K562 (cell line): ENCODE data around the gene NTRK2. TPM values are rescaled to one million over a fixed set of nuclear protein-coding genes. Genes with fewer than 3 reads are reported as not detected.
A peak's percentile ranks its signal among the peaks of the same experiment; 100 is the strongest.

Source experiments
- ATAC-seq: fragments of 200-7000 bp; cut with Tn5 transposase; 3 replicates; pipeline ENCODE4 v1.9.1; 2020; ENCODE audit warnings: moderate library complexity
- Bru-seq: library from RNA; stranded (reverse); fragments of 400-500 nt; gene quantifications from one replicate; lab custom pipeline; 2021; lab: Mats Ljungman, UMichigan
- BruChase-seq, 2 experiments: library from RNA; stranded (reverse); fragments of 400-500 nt; gene quantifications; one replicate each; lab custom pipeline; 2021; lab: Mats Ljungman, UMichigan
- BruUV-seq: library from RNA; stranded (reverse); fragments of 400-500 nt; replicated peaks from 2 replicates; lab custom pipeline; 2021; lab: Mats Ljungman, UMichigan
- CTCF ChIA-PET: fragments of 300-600 bp; formaldehyde crosslinking; extraction: SDS; loops from one replicate; lab custom pipeline; 2021; ENCODE audit warnings: low intra/inter-chr PET ratio; lab: Yijun Ruan, JAX
- POLR2A ChIA-PET: fragments of 300-600, 350-650 bp; sonication (Branson Sonifier 250); formaldehyde crosslinking; extraction: SDS; loops from one replicate; lab custom pipeline; 2021; ENCODE audit warnings: antibody characterized with exemption, inconsistent platforms; lab: Yijun Ruan, JAX
- DNase-seq, 4 experiments: peaks; one replicate each; pipeline versions ENCODE4 v3.0.0 to v3.0.0-alpha.2; 2011 to 2018; ENCODE audit warnings: low spot score in 3 of 4, mixed read lengths in 3 of 4; ENCODE audit errors: extremely low read depth in 1 of 4
- FAIRE-seq: peaks from 2 replicates; lab custom pipeline; 2011; peaks lifted over from hg19 to GRCh38; lab: Jason Lieb, UNC
- H2AFZ ChIP-seq: 2 replicates; pipeline ENCODE4 v1.6.0; 2011; ENCODE audit warnings: low read depth, low read length, control low read depth, inconsistent platforms
- H3K27ac ChIP-seq: fragments of 200-600 bp; 3 replicates; pipeline ENCODE4 v1.8.0; 2011; ENCODE audit warnings: low read depth, mild to moderate bottlenecking, control low read depth, inconsistent platforms, low read length, moderate library complexity, mixed read lengths; ENCODE audit errors: extremely low read depth
- H3K27me3 ChIP-seq, 2 experiments: fragments of 300-600 bp in 1 of 2; 2 replicates in 1 of 2; 3 replicates in 1 of 2; pipeline versions ENCODE4 v1.6.0 to v1.8.0; 2011; ENCODE audit warnings: inconsistent platforms in 2 of 2, low read length in 2 of 2, mild to moderate bottlenecking in 1 of 2, mixed read lengths in 1 of 2, moderate library complexity in 1 of 2; ENCODE audit not compliant: control insufficient read depth in 2 of 2, insufficient read depth in 2 of 2
- H3K36me3 ChIP-seq: fragments of 300-600 bp; 3 replicates; pipeline ENCODE4 v1.8.0; 2011; ENCODE audit warnings: mild to moderate bottlenecking, low read length, inconsistent platforms; ENCODE audit not compliant: control insufficient read depth, insufficient read depth
- H3K4me1 ChIP-seq, 2 experiments: fragments of 200-600 bp in 1 of 2; replicated peaks in 1 of 2; 2 replicates in 1 of 2; 3 replicates in 1 of 2; pipeline versions ENCODE4 v1.5.1 to v1.8.0; 2011; ENCODE audit warnings: inconsistent platforms in 2 of 2, low read length in 2 of 2, mild to moderate bottlenecking in 1 of 2, mixed read lengths in 1 of 2, moderate library complexity in 1 of 2; ENCODE audit not compliant: control insufficient read depth in 2 of 2, insufficient read depth in 2 of 2
- H3K4me2 ChIP-seq: 2 replicates; pipeline ENCODE4 v1.6.1; 2011; ENCODE audit warnings: low read length, control low read depth, inconsistent platforms, mixed read lengths; ENCODE audit not compliant: insufficient read depth
- H3K4me3 ChIP-seq: fragments of 200-600 bp; sonication (generic), shearing (Covaris generic); 2 replicates; pipeline ENCODE4 v1.5.1; 2016; ENCODE audit warnings: control low read depth, inconsistent platforms
- H3K79me2 ChIP-seq: fragments of 200-600 bp; 3 replicates; pipeline ENCODE4 v1.8.0; 2011; ENCODE audit warnings: low read length, inconsistent platforms; ENCODE audit not compliant: control insufficient read depth, insufficient read depth
- H3K9ac ChIP-seq, 2 experiments: 2 replicates each; pipeline versions ENCODE4 v1.6.0 to v1.6.1; 2011; ENCODE audit warnings: low read depth in 2 of 2, low read length in 2 of 2, control low read depth in 1 of 2, inconsistent platforms in 1 of 2, mild to moderate bottlenecking in 1 of 2, mixed read lengths in 1 of 2; ENCODE audit not compliant: insufficient read depth in 1 of 2
- H3K9me1 ChIP-seq: one replicate; pipeline ENCODE4 v1.6.0; 2011; ENCODE audit warnings: inconsistent platforms, mild to moderate bottlenecking, low read length, moderate library complexity; ENCODE audit not compliant: control insufficient read depth, insufficient read depth
- H3K9me3 ChIP-seq: replicated peaks from 2 replicates; pipeline ENCODE4 v1.5.1; 2011; ENCODE audit warnings: low read depth, low read length, inconsistent platforms; ENCODE audit not compliant: control insufficient read depth, insufficient read depth
- H4K20me1 ChIP-seq: replicated peaks from 2 replicates; pipeline ENCODE4 v1.6.1; 2011; ENCODE audit warnings: low read length, inconsistent platforms, mixed read lengths; ENCODE audit not compliant: control insufficient read depth, insufficient read depth
- CXXC5 ChIP-seq: fragments of 250-450 bp; sonication (Bioruptor Pico); IDR thresholded peaks from 2 replicates; pipeline ENCODE4 v1.8.0; 2022; ENCODE audit warnings: inconsistent platforms, mild to moderate bottlenecking, moderate library complexity
- HMG20B ChIP-seq: fragments of 250-450 bp; sonication (Bioruptor Pico); IDR thresholded peaks from 2 replicates; pipeline ENCODE4 v1.5.0; 2021; ENCODE audit warnings: mild to moderate bottlenecking
- KAT2B ChIP-seq: IDR thresholded peaks from one replicate; pipeline ENCODE4 v1.6.1; 2012; ENCODE audit warnings: low read depth, mild to moderate bottlenecking, control low read depth, inconsistent platforms, low read length, moderate library complexity
- PHF21A ChIP-seq: fragments of 450-650 bp; IDR thresholded peaks from 2 replicates; pipeline ENCODE4 v1.6.1; 2017; ENCODE audit warnings: low read depth, borderline replicate concordance
- PHTF2 ChIP-seq: fragments of 250-450 bp; sonication (Bioruptor Pico); IDR thresholded peaks from 2 replicates; pipeline ENCODE4 v1.5.0; 2021; ENCODE audit warnings: mild to moderate bottlenecking
- SIN3A ChIP-seq, 2 experiments: fragments of 150-350 bp in 1 of 2; IDR thresholded peaks; 2 replicates each; pipeline ENCODE4 v1.6.1; 2011 to 2016; ENCODE audit warnings: borderline replicate concordance in 2 of 2, low read depth in 2 of 2, low read length in 2 of 2, mild to moderate bottlenecking in 2 of 2, moderate library complexity in 2 of 2; ENCODE audit not compliant: control insufficient read depth in 1 of 2
- SRSF7 ChIP-seq: fragments of 200-400 bp; formaldehyde crosslinking; optimal IDR thresholded peaks from 2 replicates; pipeline ENCODE3; 2017; ENCODE audit warnings: mild to moderate bottlenecking, low read depth, low read length
- TRIM24 ChIP-seq, 2 experiments: fragments of 450-650 bp; IDR thresholded peaks; 2 replicates each; pipeline ENCODE4 v1.6.1; 2016
- ZBTB7A ChIP-seq: IDR thresholded peaks from 2 replicates; pipeline ENCODE4 v1.6.1; 2011; ENCODE audit warnings: low read depth, mild to moderate bottlenecking, low read length, moderate library complexity, borderline replicate concordance; ENCODE audit not compliant: control insufficient read depth
- ZNF232 ChIP-seq: sonication (generic); formaldehyde crosslinking; IDR thresholded peaks from 2 replicates; pipeline ENCODE4 v1.8.0; 2022; ENCODE audit warnings: mild to moderate bottlenecking, missing genetic modification reagents
- WGBS: fragments of 100-300 bp; shearing (Covaris generic); methylation state at CpG from one replicate; pipeline ENCODE4 v1.1.6; 2016; ENCODE audit warnings: low coverage, mixed read lengths; ENCODE audit not compliant: insufficient coverage; ENCODE audit errors: missing lambda C conversion rate; 5-methylcytosine and 5-hydroxymethylcytosine counted together
- in situ Hi-C: fragments of 300-500 bp; cut with MboI; formaldehyde crosslinking; loops from 4 replicates; pipeline ENCODE4 v1.15.0; 2018; ENCODE audit warnings: inconsistent platforms, mixed read lengths
- intact Hi-C: fragments of 100-400 bp; cut with micrococcal nuclease; formaldehyde crosslinking; loops from 2 replicates; pipeline ENCODE4 v1.14.2; 2022
- long read RNA-seq, 3 experiments: library from polyadenylated mRNA in 2 of 3; library from RNA in 1 of 3; unstranded in 2 of 3; stranded (forward) in 1 of 3; transcript quantifications; one replicate each; pipeline ENCODE4 v2.0.0, GENCODE V29; 2019 to 2022
- polyA minus RNA-seq, 3 experiments: library from RNA; depleted of rRNA, polyadenylated mRNA; stranded (reverse); fragments of >200 nt; gene quantifications; 2 replicates each; pipeline ENCODE4 v1.2.3, GENCODE V29; 2011
- polyA plus RNA-seq, 8 experiments: library from polyadenylated mRNA; depleted of rRNA in 4 of 8; stranded (reverse) in 5 of 8; unstranded in 3 of 8; fragments of >200 nt; fragmentation: Nextera tagmentation in 2 of 8; fragmentation: Illumina TruSeq in 1 of 8; extraction: Ambion mirVana in 2 of 8; extraction: Trizol in 1 of 8; gene quantifications; 2 replicates each; pipeline versions ENCODE4 v1.2.1 to v1.2.3, GENCODE V29; 2011 to 2014; ENCODE audit warnings: inconsistent platforms in 1 of 8, missing spikeins in 1 of 8
- total RNA-seq, 7 experiments: library from RNA; depleted of rRNA in 6 of 7; stranded (reverse); fragments of >200 nt in 6 of 7; fragmentation: Illumina TruSeq in 2 of 7; extraction: Trizol in 2 of 7; gene quantifications; 2 replicates each; pipeline versions ENCODE4 v1.2.1 to v1.2.3, GENCODE V29; 2011 to 2021; ENCODE audit warnings: low replicate concordance in 1 of 7
- TF ChIP-seq, protein P1 (sequence below): sonication (generic); formaldehyde crosslinking; IDR thresholded peaks from 2 replicates; pipeline ENCODE4 v1.5.0; 2020; ENCODE audit warnings: missing genetic modification reagents
- TF ChIP-seq, protein P2 (sequence below), 2 experiments: fragments of 450-650 bp; conservative IDR thresholded peaks; 2 replicates each; pipeline ENCODE4 v1.6.1; 2017; ENCODE audit warnings: mild to moderate bottlenecking in 2 of 2, moderate library complexity in 2 of 2
- TF ChIP-seq, protein P3 (sequence below): fragments of 250-450 bp; sonication (Bioruptor Pico); IDR thresholded peaks from 2 replicates; pipeline ENCODE4 v1.8.0; 2022; ENCODE audit warnings: inconsistent platforms

NTRK2 gene
- not detected in 2 replicates for total RNA-seq (2011; cell fraction: chromatin; rRNA removed; ENCODE audit: low replicate concordance)
- total RNA-seq (2011; cell fraction: nucleolus; rRNA removed), result not detected in 2 replicates
- total RNA-seq (2011; cell fraction: nucleoplasm; rRNA removed), result not detected in 2 replicates
- not detected in 2 replicates for total RNA-seq (2014; rRNA removed)
- not detected in 2 replicates for total RNA-seq (2014; rRNA removed; fragmentation: Illumina TruSeq; extraction: Trizol)
- not detected in 2 replicates for total RNA-seq (2015; rRNA removed; fragmentation: Illumina TruSeq; extraction: Trizol)
- not detected in 2 replicates for total RNA-seq (2021)
- polyA plus RNA-seq (2011; rRNA removed), result not detected in 2 replicates
- not detected in 2 replicates for polyA plus RNA-seq (2011; cell fraction: cytosol; rRNA removed)
- not detected in 2 replicates for polyA plus RNA-seq (2011; cell fraction: nucleus; rRNA removed)
- polyA plus RNA-seq (2012), result 0.01 and 0.03 TPM in 2 replicates
- not detected in 2 replicates for polyA plus RNA-seq (2014; fragmentation: Illumina TruSeq; extraction: Trizol)
- not detected for polyA plus RNA-seq (2014; fragmentation: Nextera tagmentation; extraction: Ambion mirVana)
- polyA plus RNA-seq (2014; rRNA removed), result not detected in 2 replicates
- not detected in 2 replicates for polyA minus RNA-seq (2011; rRNA and poly(A)+ RNA removed)
- not detected in 2 replicates for polyA minus RNA-seq (2011; cell fraction: cytosol; rRNA and poly(A)+ RNA removed)
- not detected in 2 replicates for polyA minus RNA-seq (2011; cell fraction: nucleus; rRNA and poly(A)+ RNA removed)
- percentile 0 among the genes with signal in this experiment for Bru-seq, nascent RNA
- BruChase-seq, experiment 1, labeled RNA remaining after a 2-hour chase, result not detected
- BruChase-seq, experiment 2, labeled RNA remaining after a 6-hour chase, result percentile 1 among the genes with signal in this experiment
- long read RNA-seq, experiment 1, result 0 reads
- long read RNA-seq, experiment 2, result 0 reads
- long read RNA-seq, experiment 3, result 0 reads

DNA sequence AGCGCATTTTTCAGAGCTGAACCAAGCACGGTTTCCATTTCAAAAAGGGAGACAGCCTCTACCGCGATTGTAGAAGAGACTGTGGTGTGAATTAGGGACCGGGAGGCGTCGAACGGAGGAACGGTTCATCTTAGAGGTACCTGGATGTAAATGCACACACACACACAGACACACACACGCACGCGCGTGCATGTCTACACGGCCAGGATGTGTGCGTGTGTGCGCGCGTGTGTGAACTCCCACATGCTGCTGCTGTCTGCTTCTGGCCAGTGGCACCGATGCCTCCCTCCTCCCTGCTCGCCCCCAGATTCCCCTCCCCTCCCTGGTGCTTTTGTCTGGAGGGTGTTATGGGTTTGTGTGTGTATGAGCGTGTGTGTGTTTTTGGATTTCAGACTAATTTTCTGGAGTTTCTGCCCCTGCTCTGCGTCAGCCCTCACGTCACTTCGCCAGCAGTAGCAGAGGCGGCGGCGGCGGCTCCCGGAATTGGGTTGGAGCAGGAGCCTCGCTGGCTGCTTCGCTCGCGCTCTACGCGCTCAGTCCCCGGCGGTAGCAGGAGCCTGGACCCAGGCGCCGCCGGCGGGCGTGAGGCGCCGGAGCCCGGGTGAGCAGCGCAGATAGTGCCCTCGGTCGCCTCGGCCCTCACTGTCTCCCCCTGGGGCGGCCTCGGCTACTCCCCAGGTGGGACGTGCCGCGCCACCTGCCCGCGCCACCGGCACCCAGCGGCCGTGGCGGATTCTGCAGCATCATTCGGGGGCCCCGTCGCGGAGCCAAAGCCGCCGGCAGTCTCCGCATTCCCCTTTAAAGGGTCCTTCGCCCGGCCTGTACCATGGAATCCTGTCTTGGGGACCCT, at the start of gene NTRK2:
NTRK2 (plus strand) TSS at position 442 of the 850 bp plus-strand sequence. CDS start 1,020 bp downstream, outside the sequence.
- Histone ChIP-seq H3K9me3 (no peaks in the 10 kb centered on the region), H3K9ac (no peak within 1 kb of the TSS), H2AFZ (no peak within 1 kb of the TSS), H3K27ac (no peak within 1 kb of the TSS), H3K27me3 (no peaks in the 10 kb centered on the region), H3K4me1 (no peaks in the 10 kb centered on the region), H4K20me1 (no peaks in the 10 kb centered on the region), H3K79me2 (no peaks in the 10 kb centered on the region), H3K4me3 (no peak within 1 kb of the TSS), H3K36me3 (no peaks in the 10 kb centered on the region), H3K9me1 (no peaks in the 10 kb centered on the region), H3K4me2 (no peak within 1 kb of the TSS)
- no TSS peak for BruUV-seq
- intact Hi-C loops, result no loop called here
- WGBS, result 5% methylated on average over 18 of the region's 69 CpGs
- FAIRE-seq, result no peak
- ChIA-PET CTCF (no interaction called here), POLR2A (no interaction called here)
- in situ Hi-C loops, result no loop called here
- no peak for ATAC-seq
- no peak for DNase-seq
- TF ChIP-seq, protein P1, sequence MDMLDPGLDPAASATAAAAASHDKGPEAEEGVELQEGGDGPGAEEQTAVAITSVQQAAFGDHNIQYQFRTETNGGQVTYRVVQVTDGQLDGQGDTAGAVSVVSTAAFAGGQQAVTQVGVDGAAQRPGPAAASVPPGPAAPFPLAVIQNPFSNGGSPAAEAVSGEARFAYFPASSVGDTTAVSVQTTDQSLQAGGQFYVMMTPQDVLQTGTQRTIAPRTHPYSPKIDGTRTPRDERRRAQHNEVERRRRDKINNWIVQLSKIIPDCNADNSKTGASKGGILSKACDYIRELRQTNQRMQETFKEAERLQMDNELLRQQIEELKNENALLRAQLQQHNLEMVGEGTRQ (CRISPR knock-in tag), result no peak
- TF ChIP-seq, protein P2, sequence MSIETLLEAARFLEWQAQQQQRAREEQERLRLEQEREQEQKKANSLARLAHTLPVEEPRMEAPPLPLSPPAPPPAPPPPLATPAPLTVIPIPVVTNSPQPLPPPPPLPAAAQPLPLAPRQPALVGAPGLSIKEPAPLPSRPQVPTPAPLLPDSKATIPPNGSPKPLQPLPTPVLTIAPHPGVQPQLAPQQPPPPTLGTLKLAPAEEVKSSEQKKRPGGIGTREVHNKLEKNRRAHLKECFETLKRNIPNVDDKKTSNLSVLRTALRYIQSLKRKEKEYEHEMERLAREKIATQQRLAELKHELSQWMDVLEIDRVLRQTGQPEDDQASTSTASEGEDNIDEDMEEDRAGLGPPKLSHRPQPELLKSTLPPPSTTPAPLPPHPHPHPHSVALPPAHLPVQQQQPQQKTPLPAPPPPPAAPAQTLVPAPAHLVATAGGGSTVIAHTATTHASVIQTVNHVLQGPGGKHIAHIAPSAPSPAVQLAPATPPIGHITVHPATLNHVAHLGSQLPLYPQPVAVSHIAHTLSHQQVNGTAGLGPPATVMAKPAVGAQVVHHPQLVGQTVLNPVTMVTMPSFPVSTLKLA (conservative IDR thresholded peaks at IDR 0.05), result no peak
- TF ChIP-seq SRSF7 (no peak), SIN3A (IDR thresholded peaks at IDR 0.05; ENCODE audit: borderline replicate concordance in 2 of 2, control insufficient read depth in 1 of 2, low read depth in 2 of 2, low read length in 2 of 2) (no peak), KAT2B (no peak), PHF21A (no peak), CXXC5 (CRISPR knock-in tag) (no peak), ZNF232 (CRISPR knock-in tag) (no peak), ZBTB7A (no peak), PHTF2 (CRISPR knock-in tag) (no peak), TRIM24 (IDR thresholded peaks at IDR 0.05) (no peak), HMG20B (CRISPR knock-in tag) (no peak)
- TF ChIP-seq, protein P3, sequence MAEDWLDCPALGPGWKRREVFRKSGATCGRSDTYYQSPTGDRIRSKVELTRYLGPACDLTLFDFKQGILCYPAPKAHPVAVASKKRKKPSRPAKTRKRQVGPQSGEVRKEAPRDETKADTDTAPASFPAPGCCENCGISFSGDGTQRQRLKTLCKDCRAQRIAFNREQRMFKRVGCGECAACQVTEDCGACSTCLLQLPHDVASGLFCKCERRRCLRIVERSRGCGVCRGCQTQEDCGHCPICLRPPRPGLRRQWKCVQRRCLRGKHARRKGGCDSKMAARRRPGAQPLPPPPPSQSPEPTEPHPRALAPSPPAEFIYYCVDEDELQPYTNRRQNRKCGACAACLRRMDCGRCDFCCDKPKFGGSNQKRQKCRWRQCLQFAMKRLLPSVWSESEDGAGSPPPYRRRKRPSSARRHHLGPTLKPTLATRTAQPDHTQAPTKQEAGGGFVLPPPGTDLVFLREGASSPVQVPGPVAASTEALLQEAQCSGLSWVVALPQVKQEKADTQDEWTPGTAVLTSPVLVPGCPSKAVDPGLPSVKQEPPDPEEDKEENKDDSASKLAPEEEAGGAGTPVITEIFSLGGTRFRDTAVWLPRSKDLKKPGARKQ (CRISPR knock-in tag), result no peak
